HepG2 (cell line): ENCODE data around the gene INO80E. TPM values are rescaled to one million over a fixed set of nuclear protein-coding genes. Genes with fewer than 3 reads are reported as not detected.

Experiments used
- ATAC-seq: fragments of 200-7000 bp; cut with Tn5 transposase; 3 replicates; pipeline ENCODE4 v1.9.1; 2020; ENCODE audit warnings: mild to moderate bottlenecking, moderate library complexity
- BruUV-seq: library from RNA; stranded (reverse); fragments of 400-500 nt; replicated peaks from 2 replicates; lab custom pipeline; 2021; lab: Mats Ljungman, UMichigan
- CTCF ChIA-PET: fragments of 300-600 bp; formaldehyde crosslinking; extraction: SDS; loops from one replicate; lab custom pipeline; 2021; ENCODE audit warnings: low total read pairs, inconsistent platforms, low intra/inter-chr PET ratio; lab: Yijun Ruan, JAX
- POLR2A ChIA-PET: fragments of 350-600 bp; sonication (Branson Sonifier 250); formaldehyde crosslinking; loops from one replicate; lab custom pipeline; 2020; ENCODE audit warnings: antibody characterized with exemption, inconsistent platforms; lab: Yijun Ruan, JAX
- DNase-seq: peaks from one replicate; pipeline ENCODE4 v3.0.0-alpha.2; 2015; ENCODE audit warnings: low spot score
- FAIRE-seq: peaks from 3 replicates; lab custom pipeline; 2011; peaks lifted over from hg19 to GRCh38; lab: Jason Lieb, UNC
- H2AFZ ChIP-seq: one replicate; pipeline ENCODE4 v1.6.1; 2011; ENCODE audit warnings: low read length, inconsistent platforms
- H3K27ac ChIP-seq: fragments of 300-600 bp; 3 replicates; pipeline ENCODE4 v1.8.0; 2011; ENCODE audit warnings: mixed run types, mild to moderate bottlenecking, mixed read lengths, low read length, inconsistent platforms; ENCODE audit not compliant: insufficient read depth; ENCODE audit errors: extremely low read length
- H3K27me3 ChIP-seq, 2 experiments: fragments of 200-600 bp in 1 of 2; 2 replicates in 1 of 2; 3 replicates in 1 of 2; pipeline versions ENCODE4 v1.6.0 to v1.8.0; 2011; ENCODE audit warnings: low read length in 2 of 2, mild to moderate bottlenecking in 2 of 2, moderate library complexity in 2 of 2, inconsistent platforms in 1 of 2; ENCODE audit not compliant: insufficient read depth in 2 of 2, control insufficient read depth in 1 of 2
- H3K36me3 ChIP-seq, 2 experiments: fragments of 200-600 bp in 1 of 2; replicated peaks in 1 of 2; 2 replicates in 1 of 2; 3 replicates in 1 of 2; pipeline versions ENCODE4 v1.5.1 to v1.8.0; 2011; ENCODE audit warnings: low read length in 2 of 2, inconsistent platforms in 1 of 2; ENCODE audit not compliant: insufficient read depth in 2 of 2, control insufficient read depth in 1 of 2
- H3K4me1 ChIP-seq: 2 replicates; pipeline ENCODE4 v1.5.1; 2012; ENCODE audit warnings: low read length, inconsistent platforms; ENCODE audit not compliant: insufficient read depth
- H3K4me2 ChIP-seq: 2 replicates; pipeline ENCODE4 v1.6.0; 2011; ENCODE audit warnings: low read depth, low read length, inconsistent platforms
- H3K4me3 ChIP-seq, 3 experiments: fragments of 200-600 bp in 1 of 3; sonication (generic), shearing (Covaris generic) in 1 of 3; replicated peaks in 1 of 3; 2 replicates each; pipeline ENCODE4 v1.5.1; 2011 to 2016; ENCODE audit warnings: low read length in 3 of 3, inconsistent platforms in 2 of 3, low read depth in 2 of 3, mild to moderate bottlenecking in 2 of 3, control low read depth in 1 of 3, mixed read lengths in 1 of 3; ENCODE audit not compliant: insufficient read depth in 1 of 3
- H3K79me2 ChIP-seq: one replicate; pipeline ENCODE4 v1.6.1; 2011; ENCODE audit warnings: low read length, inconsistent platforms; ENCODE audit not compliant: insufficient read depth
- H3K9ac ChIP-seq: 2 replicates; pipeline ENCODE4 v1.6.0; 2011; ENCODE audit warnings: mild to moderate bottlenecking, low read depth, low read length, inconsistent platforms; ENCODE audit not compliant: insufficient read depth
- H3K9me3 ChIP-seq: 2 replicates; pipeline ENCODE4 v1.5.1; 2012; ENCODE audit warnings: mild to moderate bottlenecking, low read length
- H4K20me1 ChIP-seq: 2 replicates; pipeline ENCODE4 v1.6.0; 2011; ENCODE audit warnings: inconsistent platforms, mild to moderate bottlenecking, low read length, moderate library complexity; ENCODE audit not compliant: insufficient read depth
- FOXP4 ChIP-seq: sonication (generic); formaldehyde crosslinking; IDR thresholded peaks from 2 replicates; pipeline ENCODE4 v1.4.0; 2020; ENCODE audit warnings: missing genetic modification reagents
- GTF2F1 ChIP-seq: fragments of 150-350 bp; IDR thresholded peaks from 2 replicates; pipeline ENCODE4 v1.6.1; 2014; ENCODE audit warnings: low read length
- HHEX ChIP-seq: IDR thresholded peaks from 2 replicates; pipeline ENCODE4 v1.6.1; 2016; ENCODE audit warnings: control low read depth
- HNF1A ChIP-seq, 2 experiments: sonication (generic) in 1 of 2; formaldehyde crosslinking in 1 of 2; IDR thresholded peaks; 2 replicates each; pipeline versions ENCODE4 v1.4.0 to v1.6.1; 2016 to 2020; ENCODE audit warnings: borderline replicate concordance in 1 of 2, low read depth in 1 of 2, mild to moderate bottlenecking in 1 of 2, missing genetic modification reagents in 1 of 2
- IKZF1 ChIP-seq: fragments of 450-650 bp; IDR thresholded peaks from 2 replicates; pipeline ENCODE4 v1.7.1; 2016
- KMT2A ChIP-seq: sonication (generic); formaldehyde crosslinking; IDR thresholded peaks from 2 replicates; pipeline ENCODE4 v1.4.0; 2020; ENCODE audit warnings: missing genetic modification reagents
- MXD3 ChIP-seq: IDR thresholded peaks from 2 replicates; pipeline ENCODE4 v1.6.1; 2016; ENCODE audit warnings: mild to moderate bottlenecking, missing biosample characterization, missing genetic modification reagents
- ONECUT2 ChIP-seq: sonication (generic); formaldehyde crosslinking; IDR thresholded peaks from 2 replicates; pipeline ENCODE4 v1.4.0; 2020; ENCODE audit warnings: missing genetic modification reagents
- PHB2 ChIP-seq: fragments of 450-650 bp; IDR thresholded peaks from 2 replicates; pipeline ENCODE4 v1.6.1; 2018; ENCODE audit not compliant: partially characterized antibody
- ZBTB46 ChIP-seq: sonication (generic); formaldehyde crosslinking; IDR thresholded peaks from 2 replicates; pipeline ENCODE4 v1.4.0; 2020; ENCODE audit warnings: mild to moderate bottlenecking, missing genetic modification reagents, borderline replicate concordance
- ZNF431 ChIP-seq: sonication (generic); formaldehyde crosslinking; IDR thresholded peaks from 2 replicates; pipeline ENCODE4 v1.9.0; 2022; ENCODE audit warnings: missing genetic modification reagents, low read depth, mild to moderate bottlenecking, borderline replicate concordance
- ZNF44 ChIP-seq: sonication (generic); formaldehyde crosslinking; IDR thresholded peaks from 2 replicates; pipeline ENCODE4 v1.5.1; 2020; ENCODE audit warnings: mild to moderate bottlenecking, missing genetic modification reagents
- WGBS: methylation state at CpG from one replicate; pipeline ENCODE4 v1.1.6; 2017; ENCODE audit warnings: low lambda C conversion rate; 5-methylcytosine and 5-hydroxymethylcytosine counted together
- in situ Hi-C: cut with HindIII; loops from 2 replicates; pipeline ENCODE4 v1.10.0; 2017; ENCODE audit warnings: low pct_unique_long_range_greater_than_20kb; ENCODE audit not compliant: extremely low pct_ligation_motif_present
- intact Hi-C: fragments of 100-400 bp; cut with micrococcal nuclease; formaldehyde crosslinking; loops from one replicate; pipeline ENCODE4 v1.10.0; 2022; ENCODE audit not compliant: unreplicated experiment
- polyA plus RNA-seq, 8 experiments: library from polyadenylated mRNA; depleted of rRNA in 3 of 8; stranded (reverse) in 7 of 8; unstranded in 1 of 8; fragments of >200 nt; fragmentation: Illumina TruSeq in 4 of 8; extraction: Trizol in 4 of 8; gene quantifications; 2 replicates each; pipeline versions ENCODE4 v1.2.1 to v1.2.3, GENCODE V29; 2011 to 2016; ENCODE audit warnings: low read depth in 4 of 8, missing spikeins in 1 of 8, mixed read lengths in 1 of 8; ENCODE audit not compliant: insufficient read depth in 1 of 8
- total RNA-seq, 5 experiments: library from RNA; depleted of rRNA; stranded (reverse); fragments of >200 nt; fragmentation: Illumina TruSeq; extraction: Trizol; gene quantifications; 2 replicates each; pipeline ENCODE4 v1.2.3, GENCODE V29; 2016; ENCODE audit warnings: low read depth in 1 of 5

INO80E gene
- total and polyA plus RNA-seq, 2 of the 13 experiments (the other 11 are each of a cell fraction or from before 2014, with no cell fraction given), result 25.8 to 45.6 TPM

- TF ChIP-seq ZNF431 (CRISPR knock-in tag) (no peak), IKZF1 (0 out of 2 replicates have a peak, but pooled peaks have one; percentile 38), ONECUT2 (no peak)
These were observed 2.0 kb upstream of the INO80E start (continued) for GRCh38 chr16:29993903-29994599.

GRCh38 chr16:29994600-29995323 lies 1.3 kb upstream of the INO80E start:
- no peak for FAIRE-seq
- no peak for ATAC-seq
- TF ChIP-seq FOXP4, result no peak
- TF ChIP-seq PHB2, result no peak
- no peak for TF ChIP-seq KMT2A (CRISPR knock-in tag)
- TF ChIP-seq GTF2F1, result no peak
- no peak for TF ChIP-seq MXD3
- TF ChIP-seq ZBTB46 (CRISPR knock-in tag), result peak; percentile 87; the same call in 1 of the 2 replicates
- no peak for TF ChIP-seq HNF1A (IDR thresholded peaks at IDR 0.05; ENCODE audit: low read depth)
- TF ChIP-seq HNF1A (CRISPR knock-in tag; IDR thresholded peaks at IDR 0.05; ENCODE audit: borderline replicate concordance), result no peak; the same call in 1 of the 2 replicates
- TF ChIP-seq ZNF44 (CRISPR knock-in tag), result 0 out of 2 replicates have a peak, but pooled peaks have one; percentile 28
- TF ChIP-seq HHEX, result no peak

More at GRCh38 chr16:29994600-29995323, 1.3 kb upstream of the INO80E start:
- DNase-seq, result no peak
- H3K4me3 ChIP-seq, result peak overlapping the region; percentile 92 to 95 (median 94); a peak in 5 of 6 replicates
- peaks cover 0 to 5% of the 10 kb centered on the region in 2 experiments; a peak in 1 of 5 replicates for H3K27me3 ChIP-seq
- 93% methylated on average over 24 of the region's 24 CpGs for WGBS
- peaks cover 12 to 32% of the 10 kb centered on the region in 2 experiments for H3K36me3 ChIP-seq
- POLR2A ChIA-PET, result interaction anchor here (0.6 to 2.4 kb wide), 6 partner anchors 21 to 159 kb away, joined by 3 to 16 read pairs (median 3); partner anchors contain the start of genes ALDOA, SEZ6L2, TAOK2 and TMEM219
- intact Hi-C loops (loop anchor here (5.0 kb wide), 1 partner anchor 32 kb away; the partner anchor contains the start of gene TMEM219), in situ Hi-C loops (no loop called here)
- H3K4me1 ChIP-seq, result peaks cover 24% of the 10 kb centered on the region
- peaks cover 9% of the 10 kb centered on the region for H3K79me2 ChIP-seq
- no peaks in the 10 kb centered on the region for H4K20me1 ChIP-seq
- no peaks in the 10 kb centered on the region for H3K9me3 ChIP-seq
- CTCF ChIA-PET, result no interaction called here
- no peak overlapping the region for H2AFZ ChIP-seq
- H3K4me2 ChIP-seq, result peak overlapping the region; percentile 84
- no TSS peak for BruUV-seq
- peak overlapping the region; percentile 85 for H3K9ac ChIP-seq
- H3K27ac ChIP-seq, result peak overlapping the region; percentile 87
